ENCODE measurements around the gene SRC. TPM values are rescaled to one million over a fixed set of nuclear protein-coding genes. Genes with fewer than 3 reads are reported as not detected.
A peak's percentile ranks its signal among the peaks of the same experiment; 100 is the strongest.

The SRC gene
- total RNA-seq, 1 experiment from 2014 or later, result 197 TPM

DNA sequence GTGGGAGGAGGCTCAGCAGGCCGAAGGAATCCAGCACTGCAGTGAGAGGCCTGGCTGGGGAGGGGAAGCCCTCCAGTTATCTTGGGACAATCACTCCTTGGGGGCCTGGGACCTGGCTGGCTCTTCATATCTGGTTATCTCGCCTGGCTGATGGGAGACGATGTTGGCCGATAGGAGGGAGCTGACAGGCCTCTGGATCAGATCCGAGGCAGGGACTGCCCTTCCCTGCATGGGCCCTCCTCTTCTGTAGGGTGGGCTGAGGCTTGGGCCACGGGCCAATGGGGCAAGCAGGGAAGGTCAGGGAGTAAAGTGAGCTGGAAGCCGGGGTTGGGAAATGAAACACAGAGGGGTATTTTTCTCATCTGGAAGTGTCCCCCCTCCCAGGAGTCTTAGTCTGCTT lies 31.3 kb upstream of the SRC start:
- ChIA-PET POLR2A (no interaction called here), CTCF (no interaction called here)
- Histone ChIP-seq H3K4me3 (ENCODE audit: low read depth, low read length) (no peak overlapping the region), H3K9me3 (no peaks in the 10 kb centered on the region), H3K4me1 (peaks cover 7% of the 10 kb centered on the region; the same call in 1 of the 2 replicates), H3K36me3 (ENCODE audit: control insufficient read depth, insufficient read depth, low read length) (peaks cover 6% of the 10 kb centered on the region), H3K27me3 (replicated peaks; ENCODE audit: control insufficient read depth, insufficient read depth, low read length) (no peaks in the 10 kb centered on the region)
- BruUV-seq (replicated peaks), result no TSS peak
- intact Hi-C loops (cut with micrococcal nuclease; ENCODE audit: unreplicated experiment), result no loop called here
- no peak overlapping the region for H3K4me3 Mint-ChIP-seq (ENCODE audit: unreplicated experiment)
- H3K27ac Mint-ChIP-seq (ENCODE audit: unreplicated experiment), result no peak overlapping the region
- H3K27me3 Mint-ChIP-seq (ENCODE audit: insufficient read depth, unreplicated experiment), result no peaks in the 10 kb centered on the region
- H3K36me3 Mint-ChIP-seq (ENCODE audit: insufficient read depth, unreplicated experiment), result peaks cover 20% of the 10 kb centered on the region
- TF ChIP-seq, protein P1, sequence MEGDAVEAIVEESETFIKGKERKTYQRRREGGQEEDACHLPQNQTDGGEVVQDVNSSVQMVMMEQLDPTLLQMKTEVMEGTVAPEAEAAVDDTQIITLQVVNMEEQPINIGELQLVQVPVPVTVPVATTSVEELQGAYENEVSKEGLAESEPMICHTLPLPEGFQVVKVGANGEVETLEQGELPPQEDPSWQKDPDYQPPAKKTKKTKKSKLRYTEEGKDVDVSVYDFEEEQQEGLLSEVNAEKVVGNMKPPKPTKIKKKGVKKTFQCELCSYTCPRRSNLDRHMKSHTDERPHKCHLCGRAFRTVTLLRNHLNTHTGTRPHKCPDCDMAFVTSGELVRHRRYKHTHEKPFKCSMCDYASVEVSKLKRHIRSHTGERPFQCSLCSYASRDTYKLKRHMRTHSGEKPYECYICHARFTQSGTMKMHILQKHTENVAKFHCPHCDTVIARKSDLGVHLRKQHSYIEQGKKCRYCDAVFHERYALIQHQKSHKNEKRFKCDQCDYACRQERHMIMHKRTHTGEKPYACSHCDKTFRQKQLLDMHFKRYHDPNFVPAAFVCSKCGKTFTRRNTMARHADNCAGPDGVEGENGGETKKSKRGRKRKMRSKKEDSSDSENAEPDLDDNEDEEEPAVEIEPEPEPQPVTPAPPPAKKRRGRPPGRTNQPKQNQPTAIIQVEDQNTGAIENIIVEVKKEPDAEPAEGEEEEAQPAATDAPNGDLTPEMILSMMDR (IDR thresholded peaks at IDR 0.05; ENCODE audit: insufficient read depth in 1 of 2, low read depth in 1 of 2, low read length in 1 of 2, severe bottlenecking in 1 of 2, unreplicated experiment in 1 of 2), result no peak
- peak in 1 of 2 experiments; percentile 45 for DNase-seq
- peaks cover 13% of the 10 kb centered on the region for H3K4me1 Mint-ChIP-seq (ENCODE audit: low read depth, unreplicated experiment)
- no peaks in the 10 kb centered on the region for H3K9me3 Mint-ChIP-seq (ENCODE audit: unreplicated experiment)

DNA sequence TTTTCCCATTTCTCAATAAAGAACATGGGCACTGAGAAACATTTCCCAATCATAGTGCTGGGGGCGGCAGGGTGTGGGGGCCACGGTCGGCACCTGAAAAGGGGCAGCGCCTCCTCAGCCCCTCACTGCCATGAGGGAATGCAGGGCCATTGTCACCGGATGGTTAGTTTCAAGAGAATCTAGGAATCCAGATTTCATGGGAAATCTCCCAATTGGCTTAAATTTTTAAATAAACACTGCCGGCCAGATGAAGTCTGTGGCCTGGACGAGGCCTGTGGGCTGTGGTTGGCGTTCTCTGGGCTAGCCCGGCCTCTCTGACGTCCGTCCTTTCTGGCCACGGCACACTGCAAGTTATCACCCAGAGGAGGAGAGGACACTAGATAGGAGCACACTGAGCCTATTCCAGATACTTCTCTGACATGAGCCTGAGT lies 30.9 kb upstream of the SRC start:
- Mint-ChIP-seq H3K4me3 (ENCODE audit: unreplicated experiment) (no peak overlapping the region), H3K9me3 (ENCODE audit: unreplicated experiment) (no peaks in the 10 kb centered on the region), H3K4me1 (ENCODE audit: low read depth, unreplicated experiment) (peaks cover 13% of the 10 kb centered on the region), H3K27me3 (ENCODE audit: insufficient read depth, unreplicated experiment) (no peaks in the 10 kb centered on the region), H3K27ac (ENCODE audit: unreplicated experiment) (no peak overlapping the region), H3K36me3 (ENCODE audit: insufficient read depth, unreplicated experiment) (peaks cover 17% of the 10 kb centered on the region)
- H3K9me3 ChIP-seq, result no peaks in the 10 kb centered on the region
- H3K27me3 ChIP-seq (replicated peaks; ENCODE audit: control insufficient read depth, insufficient read depth, low read length), result no peaks in the 10 kb centered on the region
- intact Hi-C loops (cut with micrococcal nuclease; ENCODE audit: unreplicated experiment), result no loop called here
- TF ChIP-seq, protein P1 (IDR thresholded peaks at IDR 0.05; ENCODE audit: insufficient read depth in 1 of 2, low read depth in 1 of 2, low read length in 1 of 2, severe bottlenecking in 1 of 2, unreplicated experiment in 1 of 2), result no peak
- peaks cover 7% of the 10 kb centered on the region; the same call in 1 of the 2 replicates for H3K4me1 ChIP-seq
- BruUV-seq (replicated peaks), result no TSS peak
- no peak for DNase-seq
- CTCF ChIA-PET, result no interaction called here
- peaks cover 6% of the 10 kb centered on the region for H3K36me3 ChIP-seq (ENCODE audit: control insufficient read depth, insufficient read depth, low read length)
- POLR2A ChIA-PET, result no interaction called here
- no peak overlapping the region for H3K4me3 ChIP-seq (ENCODE audit: low read depth, low read length)

DNA sequence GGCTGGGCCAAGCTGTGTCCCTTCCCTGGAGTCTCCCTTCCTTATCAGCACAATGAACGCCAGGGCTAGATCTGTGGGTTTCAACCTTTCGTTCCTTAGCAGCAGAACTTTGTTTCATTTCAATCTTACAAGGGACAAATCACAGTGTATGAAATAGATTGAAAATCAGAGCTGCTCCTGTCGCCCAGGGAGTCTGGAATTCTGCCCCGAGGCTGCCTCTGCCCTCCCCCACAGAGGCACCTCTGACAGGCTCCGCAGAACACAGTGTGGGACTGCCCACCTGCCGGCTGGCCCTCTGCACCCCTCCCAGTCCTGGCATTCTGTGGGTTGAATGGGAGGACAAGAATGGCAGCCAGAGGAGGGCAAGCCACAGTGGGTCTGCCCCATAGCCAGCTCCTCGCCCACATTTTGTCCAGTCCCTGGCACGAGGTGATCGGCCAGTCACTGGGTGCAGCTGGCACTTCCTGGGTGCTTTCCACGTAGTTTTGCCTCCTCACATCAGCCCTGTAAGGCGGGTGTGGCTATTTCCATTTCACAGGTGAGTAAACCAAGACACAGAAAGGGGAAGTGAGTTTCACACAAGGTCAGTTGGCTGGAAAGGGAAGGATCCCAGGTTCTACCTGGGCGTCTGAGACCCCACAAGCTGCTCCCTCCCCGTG lies 30.4 kb upstream of the SRC start:
- H3K9me3 ChIP-seq, result no peaks in the 10 kb centered on the region
- no peaks in the 10 kb centered on the region for H3K27me3 ChIP-seq (replicated peaks; ENCODE audit: control insufficient read depth, insufficient read depth, low read length)
- H3K27me3 Mint-ChIP-seq (ENCODE audit: insufficient read depth, unreplicated experiment), result no peaks in the 10 kb centered on the region
- H3K4me3 Mint-ChIP-seq (ENCODE audit: unreplicated experiment), result no peak overlapping the region
- H3K36me3 ChIP-seq (ENCODE audit: control insufficient read depth, insufficient read depth, low read length), result peaks cover 6% of the 10 kb centered on the region
- H3K4me1 ChIP-seq, result peaks cover 7% of the 10 kb centered on the region; the same call in 1 of the 2 replicates
- CTCF ChIA-PET, result no interaction called here
- peak overlapping the region; percentile 2 for H3K27ac Mint-ChIP-seq (ENCODE audit: unreplicated experiment)
- POLR2A ChIA-PET, result no interaction called here
- TF ChIP-seq, protein P1 (IDR thresholded peaks at IDR 0.05; ENCODE audit: insufficient read depth in 1 of 2, low read depth in 1 of 2, low read length in 1 of 2, severe bottlenecking in 1 of 2, unreplicated experiment in 1 of 2), result no peak
- H3K36me3 Mint-ChIP-seq (ENCODE audit: insufficient read depth, unreplicated experiment), result peaks cover 12% of the 10 kb centered on the region
- H3K9me3 Mint-ChIP-seq (ENCODE audit: unreplicated experiment), result no peaks in the 10 kb centered on the region
- no TSS peak for BruUV-seq (replicated peaks)
- intact Hi-C loops (cut with micrococcal nuclease; ENCODE audit: unreplicated experiment), result no loop called here
- H3K4me1 Mint-ChIP-seq (ENCODE audit: low read depth, unreplicated experiment), result peaks cover 13% of the 10 kb centered on the region
- DNase-seq, result peak in 1 of 2 experiments; percentile 30
- H3K4me3 ChIP-seq (ENCODE audit: low read depth, low read length), result no peak overlapping the region

Measured in Caco-2 (cell line).